Stimulated activated CD4-positive, alpha-beta T cell treated with anti-CD3 and anti-CD28 coated beads, Interleukin-4, amount 100 ng/mL, for 1 hour (primary cell): ENCODE measurements around the gene OXCT2.
"Not testable (repeated sequence)": the region's sequence is repeated elsewhere in the genome, so short reads cannot be mapped to it uniquely, and the experiment has no call there.

Experiments
- DNase-seq: peaks from one replicate; pipeline ENCODE4 v3.0.0-alpha.2; 2020

The OXCT2 gene

DNA sequence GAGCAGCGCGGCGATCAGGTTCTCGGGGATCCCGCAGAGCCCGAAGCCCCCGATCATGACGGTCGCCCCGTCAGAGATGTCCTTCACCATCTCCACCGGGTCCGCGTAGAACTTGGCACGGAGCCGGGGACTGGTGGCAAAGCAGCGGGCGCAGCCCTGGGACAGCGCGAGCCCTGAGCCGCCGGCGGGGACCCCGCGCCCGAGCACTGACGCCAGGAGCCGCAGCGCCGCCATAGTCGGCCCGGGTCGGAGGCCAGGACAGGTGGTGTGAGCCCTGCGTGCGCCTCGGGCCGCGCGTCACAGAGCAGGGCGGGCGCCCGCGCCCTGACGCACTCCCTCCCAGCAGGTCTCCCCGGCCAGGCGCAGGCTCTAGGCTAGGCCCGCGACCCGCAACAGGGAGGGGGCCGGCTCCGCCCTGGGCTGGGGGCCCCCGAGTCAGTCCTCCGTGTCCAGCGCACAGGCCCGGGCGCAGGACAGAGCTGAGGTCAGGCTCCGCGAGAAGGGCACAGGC lies at the start of gene OXCT2:
Gene OXCT2 (minus strand): TSS at position 327 of the 511 bp plus-strand sequence. CDS start 93 bp downstream, at position 234.
- DNase-seq, result not testable (repeated sequence)

DNA sequence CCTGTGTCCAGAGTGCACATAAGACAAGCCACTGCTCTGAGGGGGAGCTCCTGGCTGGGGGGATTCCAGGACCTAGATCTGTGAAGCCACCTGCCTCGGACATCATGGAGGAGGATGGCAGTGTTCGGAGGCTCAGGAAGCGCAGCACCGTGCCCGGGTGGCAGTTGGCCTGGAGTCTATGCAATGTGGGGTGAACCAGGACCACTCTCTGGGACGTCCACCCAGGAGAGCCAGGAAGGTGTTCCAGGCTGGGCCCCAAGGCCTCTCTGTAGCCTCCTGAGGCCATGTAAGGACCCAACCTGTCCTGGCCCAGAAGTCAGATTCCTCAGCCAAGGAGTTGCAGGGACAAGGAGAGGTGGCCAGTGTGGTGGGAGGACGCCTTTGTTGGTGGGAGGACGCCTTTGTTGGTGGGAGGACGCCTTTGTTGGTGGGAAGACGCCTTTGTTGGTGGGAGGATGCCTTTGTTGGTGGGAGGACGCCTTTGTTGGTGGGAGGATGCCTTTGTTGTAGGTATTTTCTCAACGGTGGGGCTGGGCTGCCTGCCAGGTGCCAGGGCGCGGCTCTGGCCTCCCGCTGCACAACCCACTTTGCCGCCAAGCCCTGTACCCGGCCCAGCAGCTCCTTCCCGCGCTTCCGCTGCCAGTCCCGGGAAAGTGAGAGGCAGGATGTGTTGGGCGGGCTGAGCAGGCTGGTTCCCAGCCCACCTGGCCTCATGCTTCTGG lies 48.1 kb upstream of the OXCT2 start:
- DNase-seq, result no peak

DNA sequence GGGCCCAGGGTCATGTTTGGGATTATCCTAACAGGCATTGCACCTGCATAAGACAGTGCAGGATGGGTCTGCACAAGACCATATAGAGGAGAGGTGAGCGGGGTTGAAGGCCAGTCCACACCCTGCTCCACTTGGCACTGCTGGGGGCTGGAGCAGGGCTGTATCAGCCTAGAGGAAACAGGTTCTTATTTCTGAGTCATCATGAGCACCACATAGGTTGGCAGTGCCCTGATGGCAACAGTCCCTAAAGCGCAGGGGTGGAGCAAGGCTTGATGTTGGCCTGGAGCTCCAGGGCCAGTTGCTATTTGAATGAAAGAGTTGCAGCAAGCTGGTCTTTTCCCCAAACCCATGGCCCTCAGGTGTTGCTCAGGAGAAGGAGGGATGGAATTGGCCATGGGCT lies 47.3 kb upstream of the OXCT2 start:
- DNase-seq, result no peak

DNA sequence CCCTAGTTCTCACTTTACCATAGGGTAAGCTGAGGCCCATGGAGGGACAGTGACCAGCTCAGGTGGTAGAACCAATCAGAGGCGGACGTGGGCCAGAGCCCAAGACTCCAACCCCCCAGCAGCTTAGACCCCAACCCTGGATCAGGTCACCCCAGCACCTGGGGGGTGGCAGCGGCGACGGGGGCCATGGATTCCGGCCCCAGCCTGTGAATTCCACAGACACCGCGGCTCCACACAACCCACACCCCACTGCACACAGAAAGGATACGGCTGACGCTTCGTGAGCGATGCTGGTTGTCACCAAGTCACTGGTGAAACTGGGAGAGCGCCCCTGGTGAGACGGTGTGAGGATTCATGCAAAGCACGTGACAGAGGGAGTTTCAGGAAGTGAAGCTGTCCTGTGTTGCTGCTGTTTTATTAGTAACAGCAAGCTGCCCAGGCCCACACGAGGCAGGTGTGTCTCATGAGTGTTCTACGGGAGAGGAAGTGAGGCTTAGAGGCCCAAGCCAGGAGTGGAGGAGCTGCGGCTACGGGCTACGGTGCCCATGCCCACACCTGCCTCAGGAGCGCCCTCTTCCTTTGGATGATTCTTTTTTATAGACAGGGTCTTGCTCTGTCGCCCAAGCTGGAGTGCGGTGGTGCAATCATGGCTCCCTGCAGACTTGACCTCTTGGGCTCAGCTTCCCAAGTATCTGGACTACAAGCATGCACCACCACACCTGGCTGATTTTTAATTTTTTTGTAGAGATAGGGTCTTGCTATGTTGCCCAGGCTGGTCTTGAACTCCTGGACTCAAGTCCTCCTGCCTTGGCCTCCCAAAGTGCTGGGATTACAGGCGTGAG lies 46.2 kb upstream of the OXCT2 start:
- DNase-seq, result peak; percentile 63

DNA sequence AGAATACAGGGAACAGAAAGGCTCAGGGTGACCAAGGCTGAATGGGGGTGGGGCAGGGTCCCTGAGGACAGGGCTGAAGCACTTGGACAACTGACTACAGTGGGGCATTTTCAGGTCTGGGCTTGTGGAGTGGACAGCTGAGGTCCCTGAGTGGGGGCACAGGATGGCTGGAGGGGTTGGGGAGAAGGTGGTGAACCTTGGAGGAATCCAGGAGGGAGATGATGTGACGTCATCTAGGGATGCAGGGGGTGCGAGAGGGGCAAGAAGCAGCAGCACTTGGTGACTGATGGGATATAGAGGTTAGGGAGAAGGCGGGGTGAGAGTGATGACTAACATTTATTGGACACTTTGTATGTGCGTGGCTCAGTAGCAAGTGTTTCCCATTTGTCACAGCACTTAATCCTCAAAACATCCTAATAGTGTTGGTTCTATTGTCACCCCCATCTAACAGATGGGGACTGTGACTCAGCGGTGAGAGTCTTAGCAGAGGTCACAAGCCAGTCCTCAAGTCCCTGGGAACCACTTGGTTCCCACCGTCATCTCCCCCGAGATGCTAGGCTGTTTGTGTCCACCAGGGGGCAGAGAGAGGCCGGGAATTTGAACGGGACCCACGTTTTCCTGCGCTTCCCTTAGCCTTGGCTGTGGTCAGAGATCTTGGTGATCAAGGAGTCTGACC lies 45.4 kb upstream of the OXCT2 start:
- DNase-seq, result peak; percentile 37

DNA sequence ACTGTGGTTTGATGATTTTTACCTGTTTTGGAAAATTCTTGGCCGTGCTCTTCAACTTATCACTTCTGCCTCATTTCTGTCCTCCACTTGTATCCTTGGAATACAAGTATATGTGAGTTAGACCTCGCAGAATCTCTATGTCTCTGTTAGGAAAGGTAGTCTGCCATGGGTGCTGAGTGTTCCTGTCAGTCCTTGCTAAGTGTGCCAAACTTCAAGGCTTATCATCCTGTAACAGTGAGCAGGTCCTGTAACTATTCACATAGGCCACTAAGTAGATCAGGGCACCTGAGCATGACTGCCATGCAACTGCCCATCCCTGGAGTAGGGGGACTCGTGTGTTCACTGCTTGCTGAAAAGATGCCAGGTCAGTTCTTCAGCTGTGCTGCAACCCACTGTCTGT lies 41.8 kb upstream of the OXCT2 start:
- DNase-seq, result no peak

DNA sequence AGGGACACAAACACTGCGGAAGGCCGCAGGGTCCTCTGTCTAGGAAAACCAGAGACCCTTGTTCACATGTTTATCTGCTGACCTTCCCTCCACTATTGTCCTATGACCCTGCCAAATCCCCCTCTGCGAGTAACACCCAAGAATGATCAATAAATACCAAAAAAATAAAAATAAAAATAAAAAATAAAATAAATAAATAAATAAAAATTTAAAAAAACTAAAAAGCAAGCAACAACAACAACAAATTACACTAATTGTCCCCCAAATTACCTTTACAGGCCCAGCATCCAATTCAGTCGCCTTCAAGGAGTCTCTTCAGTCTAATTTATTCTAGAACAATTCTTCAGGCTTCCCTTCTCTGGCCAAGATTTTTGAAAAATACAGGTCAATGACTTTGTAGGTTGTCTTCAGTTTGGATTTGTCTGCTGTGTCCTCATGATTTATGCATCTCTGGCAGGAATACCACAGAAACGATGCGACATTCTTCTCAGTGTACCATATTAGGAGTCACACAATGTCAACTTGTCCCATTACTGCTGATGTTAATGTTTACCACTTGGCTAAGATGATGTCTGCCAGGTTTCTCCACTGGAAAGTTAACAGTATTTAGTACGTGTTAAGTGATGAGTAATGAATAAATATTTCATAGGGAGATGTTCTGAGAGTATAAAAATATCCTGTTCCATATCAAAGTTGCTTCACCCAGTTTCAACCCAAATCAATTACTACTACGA lies 37.8 kb upstream of the OXCT2 start:
- no peak for DNase-seq

DNA sequence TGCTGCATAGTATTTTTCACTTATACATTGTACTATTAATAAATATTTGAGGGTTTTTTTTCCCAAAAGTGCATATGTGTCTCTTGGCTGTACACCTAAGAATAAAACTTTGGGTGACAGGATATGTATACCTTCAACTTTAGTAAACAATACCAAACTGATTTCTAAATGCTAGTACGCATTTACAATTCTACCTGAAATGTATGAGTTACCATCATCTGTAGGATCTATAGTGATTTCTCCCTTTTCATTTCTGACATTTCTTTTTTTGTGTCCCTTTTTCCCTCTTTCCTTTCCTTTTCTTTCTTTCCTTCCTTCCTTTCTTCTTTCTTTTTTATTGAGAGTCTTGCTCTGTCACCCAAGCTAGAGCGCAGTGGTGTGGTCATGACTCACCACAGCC lies 34.2 kb upstream of the OXCT2 start:
- DNase-seq, result no peak

DNA sequence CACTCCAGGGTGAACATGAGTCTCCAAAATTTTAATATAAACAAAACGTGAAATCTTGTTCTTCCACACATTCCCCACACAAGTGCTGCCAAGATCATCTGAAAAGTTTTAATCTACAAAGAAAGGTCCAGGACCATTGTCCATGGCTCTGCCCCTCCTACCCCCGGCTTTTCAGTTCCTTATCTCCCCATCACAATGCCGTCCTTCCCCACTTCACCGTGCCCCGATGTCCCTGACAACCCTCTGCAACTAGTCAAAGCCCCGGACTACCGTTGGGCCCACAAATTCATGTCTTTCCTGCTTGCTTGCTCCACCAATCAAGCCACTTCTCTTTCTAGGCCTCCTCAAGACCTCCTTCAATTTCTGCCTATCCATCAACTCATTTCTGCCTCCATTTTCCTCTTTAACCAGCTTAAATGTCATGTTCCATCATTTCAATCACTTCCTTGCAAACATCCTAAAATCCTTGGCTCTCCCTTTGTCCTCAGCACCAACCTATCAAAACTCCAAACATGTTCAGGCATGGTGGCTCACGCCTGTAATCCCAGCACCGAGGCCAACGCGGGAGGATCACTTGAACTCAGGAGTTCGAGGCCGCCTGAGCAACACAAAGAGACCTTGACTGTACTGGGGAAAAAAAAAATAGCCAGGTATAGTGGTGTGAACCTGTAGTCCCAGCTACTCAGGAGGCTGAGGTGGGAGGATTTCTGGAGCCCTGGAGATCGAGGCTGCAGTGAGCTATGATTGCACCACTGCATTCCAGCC lies 31.5 kb upstream of the OXCT2 start:
- DNase-seq, result no peak

DNA sequence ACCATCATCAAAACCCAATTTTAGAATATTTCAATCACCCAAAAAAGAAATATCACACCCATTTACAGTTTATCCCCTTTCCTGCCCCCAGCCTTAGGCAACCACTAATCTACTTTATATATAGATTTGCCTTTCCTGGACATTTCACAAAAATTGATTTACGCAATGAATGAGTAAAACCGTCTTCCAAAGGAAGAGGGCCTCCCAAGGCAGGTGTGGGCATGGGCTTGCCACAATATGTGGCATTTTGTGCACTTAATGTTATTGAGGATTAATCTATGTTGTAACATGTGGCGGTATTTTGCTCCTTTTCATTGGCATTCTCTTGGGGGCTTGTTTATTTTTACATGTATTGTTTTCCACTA lies 29.3 kb upstream of the OXCT2 start:
- DNase-seq, result no peak

DNA sequence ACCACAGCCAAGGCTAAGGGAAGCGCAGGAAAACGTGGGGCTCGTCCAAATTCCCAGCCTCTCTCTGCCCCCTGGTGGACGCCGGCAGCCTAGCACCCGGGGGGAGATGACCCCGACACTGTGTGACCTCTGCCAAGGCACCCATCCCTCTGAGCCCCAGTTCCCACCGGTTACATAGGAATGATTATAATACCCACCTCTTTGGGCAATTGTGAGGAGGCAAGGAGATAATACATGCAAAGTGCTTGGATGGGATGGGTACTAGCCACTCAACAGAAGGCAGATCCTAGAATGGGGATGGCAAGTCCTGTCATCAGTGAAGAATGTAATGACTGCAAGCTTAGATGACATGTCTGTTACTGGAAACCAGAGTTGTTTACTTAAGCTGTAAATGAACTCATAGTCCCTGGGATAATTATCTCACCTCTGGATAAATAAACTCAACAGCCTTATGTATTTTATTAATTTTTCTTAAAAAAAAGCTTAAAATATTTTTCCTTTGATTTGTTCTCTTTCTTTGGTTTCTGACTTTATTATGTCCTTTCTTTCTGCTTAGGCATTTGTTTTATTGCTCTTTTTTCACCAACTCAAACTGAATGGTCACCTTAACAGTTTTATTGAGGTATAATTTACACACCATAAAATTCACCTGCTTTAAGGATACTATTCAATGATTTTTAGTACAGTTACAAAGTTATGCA lies 28.8 kb upstream of the OXCT2 start:
- DNase-seq, result peak; percentile 72

DNA sequence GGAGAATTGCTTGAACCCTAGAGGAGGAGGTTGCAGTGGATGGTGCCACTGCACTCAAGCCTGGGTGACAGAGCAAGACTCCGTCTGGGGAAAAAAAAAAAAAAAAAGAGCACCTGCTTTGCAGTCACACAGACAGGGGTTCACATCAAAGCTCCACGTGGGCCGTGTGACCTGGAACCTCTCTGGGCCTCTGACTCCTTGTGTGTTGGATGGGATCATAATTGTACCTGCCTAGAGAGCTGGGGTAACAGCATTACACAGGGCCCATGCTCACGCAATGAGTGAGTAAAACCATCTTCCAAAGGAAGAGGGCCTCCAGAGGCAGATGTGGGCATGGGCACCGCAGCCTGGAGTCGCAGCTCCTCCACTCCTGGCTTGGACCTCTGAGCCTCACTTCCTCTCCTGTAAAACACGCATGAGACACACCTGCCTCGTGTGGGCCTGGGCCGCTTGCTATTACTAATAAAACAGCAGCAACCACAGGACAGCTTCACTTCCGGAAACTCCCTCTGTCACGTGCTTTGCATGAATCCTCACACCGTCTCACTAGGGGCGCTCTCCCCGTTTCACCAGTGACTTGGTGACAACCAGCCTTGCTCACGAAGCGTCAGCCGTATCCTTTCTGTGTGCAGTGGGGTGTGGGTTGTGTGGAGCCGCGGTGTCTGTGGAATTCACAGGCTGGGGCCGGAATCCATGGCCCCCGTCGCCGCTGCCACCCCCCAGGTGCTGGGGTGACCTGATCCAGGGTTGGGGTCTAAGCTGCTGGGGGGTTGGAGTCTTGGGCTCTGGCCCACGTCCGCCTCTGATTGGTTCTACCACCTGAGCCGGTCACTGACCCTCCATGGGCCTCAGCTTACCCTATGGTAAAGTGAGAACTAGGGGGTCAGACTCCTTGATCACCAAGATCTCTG lies 28.0 kb upstream of the OXCT2 start:
- peak; percentile 86 for DNase-seq

DNA sequence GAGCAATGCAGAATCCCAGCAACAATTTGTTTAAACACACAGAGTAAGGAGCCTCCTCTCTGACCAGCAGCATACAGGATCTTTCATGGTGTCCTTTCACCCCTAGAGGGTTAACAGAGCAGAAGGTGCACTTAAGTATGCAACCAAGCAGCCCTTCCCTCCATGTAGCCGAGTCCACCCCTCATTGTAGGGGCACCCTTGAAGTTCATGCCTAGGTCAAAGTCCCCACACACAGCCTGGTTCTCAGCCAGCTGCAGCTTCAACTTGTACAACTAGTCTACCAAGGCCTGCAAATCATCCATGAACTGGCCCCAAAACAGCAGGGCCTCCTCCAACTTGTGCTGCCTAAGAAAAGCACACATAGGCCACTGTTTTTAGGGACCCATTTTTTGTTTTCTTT lies 24.5 kb upstream of the OXCT2 start:
- no peak for DNase-seq

DNA sequence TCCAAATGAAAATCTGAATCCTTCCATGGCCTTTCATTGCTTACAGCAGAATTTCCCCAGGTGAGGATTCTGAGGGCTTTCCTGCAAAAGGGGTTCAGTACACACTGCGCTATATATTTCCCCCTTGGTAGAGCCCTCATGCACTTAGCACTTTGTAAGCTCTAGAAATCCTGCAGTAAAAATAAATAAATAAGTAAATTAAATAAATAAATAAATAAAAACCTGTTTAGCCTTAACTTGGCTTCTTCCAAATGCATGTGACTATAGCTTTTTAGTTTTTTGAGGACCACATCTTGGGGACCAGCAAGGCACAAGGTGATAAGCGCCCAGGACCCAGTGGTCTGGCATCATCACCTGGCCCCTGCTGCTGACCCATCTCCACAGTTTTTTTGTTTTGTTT lies 20.7 kb upstream of the OXCT2 start:
- DNase-seq, result no peak

DNA sequence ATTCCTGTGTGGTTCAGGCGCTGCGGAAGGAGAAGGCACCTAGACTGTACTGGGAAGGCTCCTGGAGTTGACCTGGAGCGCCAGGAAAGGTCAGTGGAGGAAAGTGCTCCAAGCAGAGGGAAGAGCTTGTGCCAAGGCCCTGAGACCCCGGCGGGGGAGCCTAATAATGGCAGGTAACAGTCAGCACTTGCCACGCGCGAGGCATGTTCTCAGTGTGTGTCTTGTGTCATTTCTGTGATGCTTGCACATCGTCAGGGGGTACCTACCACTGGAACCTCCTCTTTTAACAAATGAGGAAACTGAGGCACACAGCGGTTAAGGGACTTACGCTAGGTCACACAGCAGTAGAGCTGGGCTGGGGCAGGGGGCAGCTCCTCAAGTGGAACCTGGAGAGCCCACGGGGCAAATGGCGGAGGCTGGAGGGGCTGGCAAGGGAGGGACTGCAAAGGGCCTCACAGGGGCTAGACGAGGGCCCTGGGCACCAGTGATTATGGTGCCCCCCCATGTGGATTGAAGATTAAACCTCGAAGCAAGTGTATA lies 18.5 kb upstream of the OXCT2 start:
- no peak for DNase-seq

DNA sequence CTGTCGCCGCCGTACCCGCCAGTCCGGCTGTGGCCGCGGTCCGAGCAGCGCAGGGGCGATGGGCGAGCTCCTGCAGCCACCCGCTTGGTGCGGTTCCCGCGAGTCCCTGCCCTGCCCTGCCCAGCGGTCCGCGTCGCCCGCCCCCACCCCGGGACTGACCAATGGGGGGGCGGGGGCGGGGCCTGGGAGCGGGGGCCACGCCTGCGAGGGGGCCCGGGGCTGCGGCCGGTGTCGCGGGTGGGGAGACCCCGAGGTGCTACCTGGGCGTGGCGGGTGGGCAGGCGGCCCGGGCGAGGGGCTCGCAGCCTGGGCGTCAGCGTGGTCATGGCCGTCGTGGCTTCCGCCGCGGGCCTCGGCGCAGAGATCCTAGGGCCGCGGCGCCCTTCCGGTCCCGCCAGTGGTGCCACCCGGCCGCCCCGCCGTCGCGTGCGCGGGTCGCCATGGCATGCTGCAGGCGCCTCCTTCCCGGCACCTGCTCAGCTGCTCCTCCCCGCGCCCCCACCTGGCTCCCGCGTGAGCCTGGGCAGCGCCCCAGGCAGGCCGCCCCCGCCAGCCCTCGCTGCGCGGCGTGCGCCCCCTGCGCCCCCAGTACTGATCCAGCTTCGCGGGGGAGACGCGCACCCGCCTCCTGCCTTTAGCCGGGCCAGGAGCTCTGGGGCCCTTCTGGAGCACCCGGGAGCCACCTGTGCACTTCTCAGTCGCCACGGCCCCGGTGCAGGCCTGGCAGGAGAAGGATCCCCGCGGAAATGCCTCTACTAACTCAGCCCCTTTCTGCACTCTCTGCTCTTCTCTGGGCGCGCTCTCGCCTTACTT lies 17.8 kb upstream of the OXCT2 start, which contains the start of gene BMP8B:
Gene BMP8B (minus strand): TSS at position 108 of the 813 bp plus-strand sequence. CDS start 380 bp downstream, outside the sequence.
- DNase-seq, result peak; percentile 39

DNA sequence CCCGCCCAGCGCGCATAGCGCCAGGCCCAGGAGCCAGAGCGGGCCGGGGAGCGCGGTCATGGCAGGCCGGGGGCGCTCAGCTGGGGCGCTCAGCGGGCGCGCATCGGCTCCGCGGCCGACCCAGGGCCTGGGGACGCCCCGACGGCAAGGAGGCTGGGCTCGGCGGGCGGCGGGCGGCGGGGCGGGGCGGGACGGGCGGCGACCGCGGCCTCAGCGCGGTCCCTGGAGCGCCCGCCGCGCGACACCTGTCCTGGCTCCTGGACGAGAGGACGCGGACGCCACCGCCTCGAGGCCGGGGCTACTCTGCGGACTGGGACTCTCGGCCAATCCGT lies 17.2 kb upstream of the OXCT2 start:
- no peak for DNase-seq

DNA sequence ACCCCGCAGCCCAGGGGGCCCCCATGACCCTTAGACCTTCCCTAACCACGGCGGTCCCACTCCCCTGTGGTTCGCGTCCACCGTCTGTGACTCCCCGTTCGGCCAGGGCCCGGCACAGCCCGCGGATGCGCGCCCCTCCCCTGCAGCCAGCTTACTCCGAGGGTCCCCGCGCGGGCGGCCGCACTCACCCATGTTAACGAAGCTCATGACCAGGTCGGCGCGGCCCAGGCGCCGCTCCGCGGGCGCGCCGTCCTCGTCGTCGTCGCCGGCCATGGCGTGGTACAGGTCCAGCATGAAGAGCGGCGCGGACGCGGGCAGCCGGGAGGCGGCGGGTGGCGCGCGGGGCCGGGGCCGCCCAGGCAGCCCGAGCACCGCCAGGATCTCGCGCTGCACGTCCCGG lies 16.8 kb upstream of the OXCT2 start:
- DNase-seq, result not testable (repeated sequence)

DNA sequence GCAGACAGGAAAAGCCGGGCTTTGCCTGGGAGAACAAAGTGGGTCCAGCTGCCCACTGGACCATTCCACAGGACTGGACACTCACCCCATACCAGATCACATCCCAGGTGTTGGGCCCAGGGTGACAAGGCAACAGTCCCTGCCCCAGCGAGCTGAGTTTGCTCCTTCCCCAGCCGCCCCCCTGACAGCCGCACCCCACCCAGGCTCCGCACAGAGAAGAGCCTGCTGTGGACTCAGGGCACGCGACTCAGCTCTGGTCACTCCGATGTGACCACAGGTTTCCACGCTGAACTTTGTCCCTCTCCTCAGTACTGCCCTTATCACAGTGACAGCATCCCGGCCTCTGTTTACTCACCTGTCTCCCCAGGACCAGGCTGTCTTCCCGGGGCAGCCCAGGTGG lies 16.3 kb upstream of the OXCT2 start:
- DNase-seq, result no peak
